ENCODE data around the gene PPCS.
A peak's percentile ranks its signal among the peaks of the same experiment; 100 is the strongest.

PPCS gene

GRCh38 chr1:42419126-42419821 lies 37.1 kb upstream of the PPCS start:
- no peak overlapping the region for H3K4me3 ChIP-seq (ENCODE audit: low read depth, low read length)
- peak; percentile 39 for DNase-seq
- H3K9me3 ChIP-seq (ENCODE audit: severe bottlenecking) = no peaks in the 10 kb centered on the region
- peaks cover 12% of the 10 kb centered on the region for H3K36me3 ChIP-seq
- H3K27me3 ChIP-seq (ENCODE audit: insufficient read depth, low read depth, severe bottlenecking) = no peaks in the 10 kb centered on the region
- TF ChIP-seq CTCF (IDR thresholded peaks at IDR 0.05; ENCODE audit: low read depth, low read length) = no peak
- peak overlapping the region; percentile 88 for H3K27ac ChIP-seq

GRCh38 chr1:42420121-42420520 lies 36.2 kb upstream of the PPCS start:
- no peaks in the 10 kb centered on the region for H3K9me3 ChIP-seq (ENCODE audit: severe bottlenecking)
- TF ChIP-seq CTCF (IDR thresholded peaks at IDR 0.05; ENCODE audit: low read depth, low read length) = no peak
- peaks cover 6% of the 10 kb centered on the region; the same call in 1 of the 2 replicates for H3K36me3 ChIP-seq
- DNase-seq = no peak
- H3K27me3 ChIP-seq (ENCODE audit: insufficient read depth, low read depth, severe bottlenecking) = no peaks in the 10 kb centered on the region
- H3K27ac ChIP-seq = peak overlapping the region; percentile 88
- no peak overlapping the region for H3K4me3 ChIP-seq (ENCODE audit: low read depth, low read length)

DNA sequence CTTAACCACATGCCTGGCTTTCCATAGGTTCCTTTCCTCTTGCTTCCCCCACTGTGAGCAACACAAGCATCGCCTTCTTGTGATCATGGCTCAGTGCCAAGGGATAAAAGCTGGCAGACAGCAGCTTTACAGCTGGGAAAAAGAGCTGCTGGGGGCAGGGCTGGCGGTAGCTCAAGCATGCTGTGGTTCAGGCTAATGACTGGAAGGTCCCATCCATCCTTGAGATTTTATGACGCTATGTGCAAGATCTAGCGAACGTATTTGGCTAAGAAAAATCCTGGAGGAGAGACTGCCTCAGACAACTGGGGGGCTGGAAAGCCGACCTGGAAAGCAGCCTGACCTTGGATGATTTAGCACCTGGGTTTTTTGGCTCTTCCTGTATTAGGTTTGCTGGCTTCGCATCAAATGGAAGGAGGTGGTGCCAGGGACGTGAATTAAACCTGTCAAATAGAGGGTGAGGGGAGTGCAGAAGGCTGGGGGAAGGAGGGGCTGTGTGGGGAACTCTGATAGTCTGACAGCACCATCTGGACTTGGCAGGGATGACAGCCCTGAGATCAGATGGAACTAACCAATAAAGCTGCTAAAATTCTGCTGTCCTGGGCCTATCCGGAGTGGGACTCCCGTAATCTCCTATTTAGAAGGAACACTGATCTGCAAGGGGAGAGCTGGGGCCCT lies 35.3 kb upstream of the PPCS start:
- Histone ChIP-seq H3K36me3 (no peaks in the 10 kb centered on the region; the same call in 1 of the 2 replicates), H3K27me3 (ENCODE audit: insufficient read depth, low read depth, severe bottlenecking) (no peaks in the 10 kb centered on the region), H3K9me3 (ENCODE audit: severe bottlenecking) (no peaks in the 10 kb centered on the region), H3K27ac (peak overlapping the region; percentile 88), H3K4me3 (ENCODE audit: low read depth, low read length) (peak overlapping the region; percentile 36)
- peak; percentile 93 for DNase-seq
- TF ChIP-seq CTCF (IDR thresholded peaks at IDR 0.05; ENCODE audit: low read depth, low read length) = no peak

DNA sequence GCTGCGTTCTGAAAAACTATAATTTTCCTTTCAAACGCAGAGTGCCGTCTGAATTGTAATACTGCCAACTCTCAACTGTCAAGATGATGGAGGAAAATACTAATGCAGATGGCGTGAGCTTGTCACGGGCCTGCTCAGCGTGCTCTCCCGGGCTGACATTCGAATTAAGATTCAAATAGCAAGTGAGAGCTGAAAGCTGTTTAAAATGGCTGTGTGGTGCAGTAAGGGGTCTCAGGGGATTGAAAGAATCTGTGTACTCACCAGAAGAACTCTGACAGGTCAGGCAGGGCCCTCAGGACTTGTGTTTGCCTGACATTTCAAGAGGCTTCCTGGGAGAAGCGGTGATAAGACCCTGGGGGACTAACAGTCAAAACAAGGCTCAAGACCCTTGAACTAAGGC lies 33.6 kb upstream of the PPCS start:
- Histone ChIP-seq H3K4me3 (ENCODE audit: low read depth, low read length) (peak overlapping the region; percentile 13), H3K9me3 (ENCODE audit: severe bottlenecking) (no peaks in the 10 kb centered on the region), H3K27me3 (ENCODE audit: insufficient read depth, low read depth, severe bottlenecking) (no peaks in the 10 kb centered on the region), H3K27ac (peak overlapping the region; percentile 88), H3K36me3 (no peaks in the 10 kb centered on the region)
- TF ChIP-seq CTCF (IDR thresholded peaks at IDR 0.05; ENCODE audit: low read depth, low read length) = no peak
- peak; percentile 13 for DNase-seq

- TF ChIP-seq CTCF (IDR thresholded peaks at IDR 0.05; ENCODE audit: low read depth, low read length) = no peak
- Histone ChIP-seq H3K27me3 (ENCODE audit: insufficient read depth, low read depth, severe bottlenecking) (no peaks in the 10 kb centered on the region), H3K4me3 (ENCODE audit: low read depth, low read length) (peak overlapping the region; percentile 11), H3K36me3 (no peaks in the 10 kb centered on the region), H3K27ac (peak overlapping the region; percentile 88), H3K9me3 (ENCODE audit: severe bottlenecking) (no peaks in the 10 kb centered on the region)
- no peak for DNase-seq
Measured at GRCh38 chr1:42423681-42424080, 32.7 kb upstream of the PPCS start.

All from WERI-Rb-1 (cell line).